H4 (cell line): ENCODE results near the gene MAPK11. TPM values are rescaled to one million over a fixed set of nuclear protein-coding genes. Genes with fewer than 3 reads are reported as not detected.
A peak's percentile ranks its signal among the peaks of the same experiment; 100 is the strongest.

Experiments
- DNase-seq: peaks from one replicate; pipeline ENCODE4 v3.0.0-alpha.2; 2015; ENCODE audit warnings: low spot score
- total RNA-seq: library from RNA; depleted of rRNA; stranded (reverse); fragments of >200 nt; shearing (Covaris generic); gene quantifications from 2 replicates; pipeline ENCODE4 v1.2.3, GENCODE V29; 2014

The MAPK11 gene
- total RNA-seq, 1 experiment from 2014 or later: 5.5 TPM

DNA sequence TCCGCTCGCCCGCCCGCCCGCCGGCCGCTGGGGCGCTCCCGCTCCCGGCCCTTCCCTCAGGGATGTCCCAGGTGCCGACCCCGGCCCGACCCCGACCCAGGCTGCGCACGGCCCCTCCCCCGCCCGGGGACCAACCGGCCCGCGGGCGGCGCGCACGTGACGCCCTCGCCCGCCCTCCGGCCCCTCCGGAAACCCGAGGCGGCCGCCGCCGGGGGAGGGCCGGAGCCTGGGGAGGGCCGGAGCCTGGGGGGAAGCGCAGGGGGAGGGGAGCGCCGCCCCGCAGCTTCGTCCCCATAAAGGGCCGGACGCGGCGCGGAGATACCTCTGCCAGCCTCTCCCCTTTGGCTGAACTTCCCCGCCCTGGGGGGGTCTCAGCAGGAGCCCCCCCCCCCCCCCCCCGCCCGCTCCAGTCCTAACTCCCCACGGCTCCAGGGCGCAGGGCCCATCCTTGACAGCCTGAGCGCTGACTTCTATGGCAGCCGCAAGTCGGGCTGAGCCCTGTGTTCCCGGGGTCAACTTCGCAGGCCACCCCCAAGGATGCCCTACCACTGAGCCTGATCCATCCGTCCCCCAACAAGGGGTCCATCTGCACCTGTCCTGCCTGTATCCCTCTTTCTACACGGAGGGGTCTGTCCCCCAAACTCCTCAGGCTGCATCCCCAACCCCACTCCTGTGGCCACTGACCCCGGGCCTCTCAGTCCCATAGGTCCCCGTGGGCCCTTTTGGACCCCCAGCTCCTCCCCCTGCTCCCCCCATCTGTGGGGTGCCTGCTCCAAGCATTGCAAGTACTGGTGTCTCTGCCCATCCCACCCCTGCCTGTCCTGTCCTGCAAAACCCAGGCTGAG, 8.3 kb downstream of the MAPK11 start, which contains the start of gene MAPK12:
MAPK12 (minus strand) TSS at position 69 of the 845 bp plus-strand sequence. CDS start 174 bp downstream, outside the sequence.
- DNase-seq: no peak

DNA sequence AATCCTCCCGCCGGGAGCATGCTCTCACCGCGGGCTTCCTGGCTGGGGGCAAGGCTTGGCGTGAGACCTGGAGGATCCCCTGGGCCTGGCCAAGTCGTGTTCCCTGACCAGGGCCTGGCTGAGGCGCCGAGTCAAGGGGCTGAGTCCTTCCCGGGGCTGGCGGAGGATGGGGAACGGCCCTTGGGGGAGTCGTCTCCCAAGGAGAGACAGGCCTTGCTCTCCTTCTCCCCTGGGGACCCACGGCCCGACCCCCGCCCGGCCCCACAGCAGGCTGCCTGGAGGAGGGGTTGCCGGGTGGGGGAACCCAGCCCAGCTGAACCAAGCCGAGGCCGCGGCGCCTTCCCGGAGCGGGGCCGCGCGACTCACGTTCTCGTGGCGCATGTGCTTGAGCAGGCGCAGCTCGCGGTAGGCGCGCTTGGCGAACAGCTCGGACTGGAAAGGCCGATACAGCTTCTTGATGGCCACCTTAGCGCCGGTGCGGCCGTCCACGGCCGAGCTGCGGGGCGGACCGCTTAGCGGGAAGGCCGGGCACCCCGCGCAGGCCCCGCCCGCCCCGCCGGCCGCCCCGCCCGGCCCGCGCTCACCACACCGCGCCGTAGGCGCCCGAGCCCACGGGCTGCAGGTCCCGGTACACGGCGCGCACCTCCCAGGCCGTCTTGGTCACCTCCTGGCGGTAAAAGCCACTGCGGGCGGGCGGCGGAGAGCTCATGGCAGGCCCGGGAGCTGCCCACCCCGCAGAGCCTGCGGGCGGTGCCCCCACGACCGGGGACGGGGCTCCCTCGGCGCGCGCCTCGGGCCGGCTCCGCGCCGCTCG, 9.2 kb downstream of the MAPK11 start:
- no peak for DNase-seq

DNA sequence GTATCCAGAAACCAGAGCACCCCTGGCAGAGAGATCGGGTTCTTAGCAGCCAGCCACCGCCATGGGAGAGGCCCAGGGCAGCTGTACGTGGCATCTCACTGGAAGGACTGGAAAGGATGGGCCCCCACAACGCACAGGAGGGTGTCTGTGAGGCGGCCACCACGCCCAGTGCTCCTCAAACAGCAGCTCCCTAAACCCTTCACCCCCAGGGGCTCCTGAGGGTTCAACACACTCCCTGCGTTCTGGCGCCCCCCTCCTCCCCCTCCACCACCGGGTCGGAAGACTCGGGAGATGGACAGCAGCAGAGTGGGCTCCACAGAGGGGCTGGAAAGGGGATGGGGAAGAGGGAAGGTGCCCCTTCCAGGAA, 9.8 kb downstream of the MAPK11 start:
- no peak for DNase-seq

DNA sequence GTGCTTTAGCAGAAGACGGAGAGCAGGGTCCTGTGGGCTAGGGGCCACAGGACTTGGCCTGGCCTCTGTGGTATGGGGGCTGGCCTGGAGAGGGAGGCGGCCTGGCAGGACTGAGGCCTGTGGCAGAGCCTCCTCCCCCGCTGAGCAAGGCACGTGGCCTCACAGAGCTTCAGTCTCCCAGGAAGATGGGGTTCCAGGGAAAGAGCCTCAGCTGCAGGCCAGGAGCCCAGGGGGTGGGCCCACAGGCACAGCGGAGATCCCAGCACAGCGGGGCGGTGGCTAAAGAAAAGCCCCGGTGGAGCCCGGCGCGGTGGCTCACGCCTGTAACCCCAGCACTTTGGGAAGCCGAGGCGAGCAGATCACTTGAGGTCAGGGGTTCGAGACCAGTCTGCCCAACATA, 10.9 kb downstream of the MAPK11 start:
- no peak for DNase-seq

DNA sequence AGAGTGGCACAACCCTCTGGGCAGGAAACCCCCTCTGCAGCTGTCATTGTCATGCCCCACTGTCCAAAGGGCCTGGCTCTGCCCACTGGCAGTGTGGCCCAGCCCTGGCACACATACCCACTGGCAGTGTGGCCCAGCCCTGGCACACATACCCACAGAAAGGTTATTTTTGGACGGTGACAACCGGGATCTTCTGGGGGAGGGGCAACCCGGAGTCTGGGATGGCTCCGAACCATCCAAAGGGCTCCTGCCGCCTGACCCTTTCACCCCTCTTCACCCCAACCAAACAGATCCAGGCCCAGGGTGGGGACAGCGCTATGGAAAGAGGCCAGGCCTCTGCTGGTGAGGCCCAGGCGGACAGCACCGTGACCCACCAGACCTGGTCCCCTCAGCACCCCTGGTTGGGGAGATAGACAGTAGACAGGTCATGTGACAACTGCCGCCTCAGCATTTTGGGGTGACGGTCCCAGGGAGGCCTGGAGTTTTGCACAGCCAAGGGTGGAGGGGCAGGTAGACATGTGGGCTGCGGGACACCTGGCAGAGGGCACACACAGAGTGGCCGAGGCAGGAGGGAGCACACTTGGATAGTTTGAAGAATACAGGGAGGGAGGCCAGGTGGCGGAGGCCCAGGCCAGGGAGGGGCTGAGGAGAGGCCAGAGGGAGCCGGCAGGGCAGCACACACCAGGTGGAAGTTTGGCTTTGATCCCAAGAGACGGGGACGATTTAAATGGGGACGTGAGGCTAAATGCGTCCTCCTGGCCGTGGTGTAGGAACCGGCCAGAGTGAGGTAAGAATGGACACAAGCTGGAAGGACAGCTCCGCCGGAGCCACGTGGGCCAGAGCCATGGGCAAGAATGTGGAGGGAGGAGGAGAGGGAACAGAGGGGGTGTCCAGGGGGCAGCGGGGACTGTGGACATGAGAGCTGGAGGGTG, 11.6 kb downstream of the MAPK11 start:
- no peak for DNase-seq

DNA sequence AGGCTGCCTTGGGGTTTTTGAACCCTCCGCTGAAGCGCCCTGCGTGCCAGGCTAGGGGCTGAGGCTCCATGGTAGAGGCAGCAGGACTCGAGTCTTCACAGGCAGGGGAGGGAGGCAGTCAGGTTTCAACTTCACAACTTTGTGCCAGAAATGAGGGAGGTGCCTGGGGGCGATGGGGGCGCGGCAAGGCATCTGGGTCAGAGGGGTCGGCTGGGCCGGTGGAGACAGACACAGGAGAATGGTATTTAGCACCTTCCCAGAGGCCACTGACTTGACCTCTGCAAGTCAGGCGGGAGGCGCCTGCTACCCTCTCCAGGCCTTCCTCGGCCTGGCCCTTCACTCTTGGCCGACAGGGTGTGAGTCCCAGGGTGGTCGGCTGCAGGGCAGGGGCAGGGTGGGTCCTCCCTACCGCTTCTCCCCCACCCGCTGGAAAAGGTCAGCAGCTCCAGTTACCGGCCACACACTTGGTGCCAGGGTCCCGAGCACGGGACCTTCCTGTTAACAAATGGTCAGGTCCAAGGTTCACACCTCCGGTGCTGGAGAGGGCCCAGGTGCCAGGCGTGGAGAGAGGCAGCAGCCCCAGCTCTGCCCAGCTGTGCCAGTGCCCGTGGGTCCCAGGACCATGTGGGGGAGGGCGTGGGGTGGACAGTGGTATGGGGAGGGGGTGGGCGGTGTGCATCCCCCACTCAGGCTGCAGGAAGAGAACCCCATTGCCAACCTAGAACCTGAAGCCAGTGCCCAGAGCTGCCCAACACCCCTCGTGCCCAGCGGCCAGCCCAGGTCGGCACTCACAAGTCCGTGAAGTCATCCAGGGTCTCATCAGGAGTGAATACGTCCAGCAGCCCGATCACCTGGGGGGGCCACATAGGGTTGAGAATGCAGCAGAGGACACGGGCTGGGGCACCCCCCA, 12.5 kb downstream of the MAPK11 start:
- DNase-seq: no peak

DNA sequence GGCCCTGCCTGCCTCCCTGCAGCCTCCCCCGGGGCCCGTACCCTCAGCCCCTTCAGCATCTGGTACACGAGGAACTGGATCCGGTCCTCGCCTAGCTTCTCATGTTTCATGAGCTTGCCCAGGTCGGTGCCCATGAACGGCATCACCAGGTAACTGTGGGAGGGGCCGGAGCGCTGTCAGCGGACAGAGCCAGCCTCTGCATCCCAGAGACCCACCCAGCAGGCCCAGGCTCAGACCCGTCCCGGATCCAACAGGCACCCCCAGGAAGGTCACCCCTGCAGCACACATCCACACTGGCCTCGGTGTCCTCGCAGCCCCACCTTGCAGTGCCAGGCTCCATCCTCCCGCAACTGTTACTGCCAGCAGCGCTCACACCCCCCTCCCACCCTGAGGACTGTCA, 13.1 kb downstream of the MAPK11 start:
- no peak for DNase-seq

DNA sequence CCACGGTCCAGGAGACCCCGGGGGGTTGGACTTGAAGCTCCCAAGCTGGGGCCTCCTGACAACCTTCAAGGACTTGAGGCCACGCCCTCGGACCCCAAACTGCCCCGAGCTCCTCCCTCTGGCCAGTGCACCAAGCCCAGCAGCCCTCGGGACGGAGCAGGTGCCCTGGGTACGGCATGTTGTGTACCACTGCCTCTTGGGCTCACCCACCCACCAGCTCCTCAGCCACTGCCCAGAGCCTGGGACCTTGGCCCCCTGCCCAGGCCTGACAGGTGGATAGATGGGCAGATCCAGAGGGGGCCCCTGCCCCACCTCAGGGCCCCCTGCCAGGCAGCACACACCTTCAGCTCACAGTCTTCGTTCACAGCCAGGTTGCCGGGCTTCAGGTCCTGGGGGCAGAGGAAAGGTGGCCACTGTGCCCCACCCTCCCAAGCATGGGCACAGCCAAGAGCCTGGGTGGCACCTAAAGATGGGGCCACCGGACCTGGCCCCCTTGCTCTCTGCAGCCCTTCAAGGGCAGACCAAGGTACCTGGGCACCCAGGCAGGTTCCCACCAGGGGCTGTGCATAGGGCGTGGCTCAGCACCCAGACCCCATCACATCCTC, 13.8 kb downstream of the MAPK11 start:
- no peak for DNase-seq

DNA sequence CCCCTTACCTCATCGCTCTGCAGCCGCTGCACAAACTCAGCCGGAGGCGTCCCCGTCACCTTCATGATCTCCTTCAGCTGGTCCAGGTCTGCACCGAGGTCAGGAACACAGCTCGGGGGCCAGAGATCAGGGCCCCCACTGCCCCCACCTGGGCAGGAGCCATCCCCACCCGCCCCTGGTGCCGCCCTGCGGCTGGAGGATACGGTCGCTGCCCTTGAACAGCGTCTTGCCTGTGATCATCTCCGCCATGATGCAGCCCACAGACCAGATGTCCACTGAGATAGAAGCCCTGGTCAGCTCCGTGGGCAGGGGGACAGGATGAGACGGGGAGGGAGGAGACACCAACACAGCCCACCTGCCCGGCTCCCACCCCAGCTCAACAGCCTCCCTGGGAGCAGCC, 14.6 kb downstream of the MAPK11 start:
- no peak for DNase-seq

DNA sequence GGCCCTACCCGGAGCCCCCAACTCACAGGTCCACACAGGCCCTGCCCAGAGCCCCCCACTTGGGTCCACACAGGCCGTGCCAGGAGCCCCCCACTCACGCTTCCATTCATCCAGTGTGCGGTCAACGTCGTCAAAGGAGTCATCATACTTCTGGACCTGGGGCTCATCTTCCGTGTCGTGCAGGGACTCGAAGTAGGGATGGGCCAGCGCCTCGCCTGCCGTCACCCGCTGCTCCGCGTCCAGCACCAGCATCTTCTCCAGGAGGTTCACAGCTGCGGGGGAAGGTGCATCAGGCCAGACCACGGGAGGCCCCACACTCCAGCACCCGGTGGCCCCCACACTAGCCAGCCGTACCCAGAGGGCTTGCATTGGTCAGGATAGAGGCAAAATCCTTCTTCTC, 15.1 kb downstream of the MAPK11 start:
- DNase-seq: no peak

DNA sequence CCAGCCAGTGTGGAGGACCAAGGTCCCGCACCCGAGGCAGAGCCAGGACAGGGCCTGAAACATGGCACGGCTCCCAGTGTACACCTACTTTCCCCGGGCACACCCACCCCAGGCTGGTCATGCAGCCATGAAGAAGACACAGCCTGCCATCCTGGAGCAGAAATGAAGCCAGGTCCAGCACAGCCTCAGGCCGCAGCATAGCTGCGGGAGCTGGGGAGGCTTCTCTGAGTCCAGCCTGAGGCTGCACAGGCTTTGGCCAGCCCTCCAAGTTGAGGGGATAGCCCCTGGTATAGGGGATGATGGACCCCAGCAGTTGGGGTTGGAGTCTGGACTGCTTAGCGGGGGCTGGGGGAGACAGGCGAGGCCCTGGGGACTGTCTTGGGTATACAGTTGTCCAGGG, 16.2 kb downstream of the MAPK11 start:
- DNase-seq: no peak

DNA sequence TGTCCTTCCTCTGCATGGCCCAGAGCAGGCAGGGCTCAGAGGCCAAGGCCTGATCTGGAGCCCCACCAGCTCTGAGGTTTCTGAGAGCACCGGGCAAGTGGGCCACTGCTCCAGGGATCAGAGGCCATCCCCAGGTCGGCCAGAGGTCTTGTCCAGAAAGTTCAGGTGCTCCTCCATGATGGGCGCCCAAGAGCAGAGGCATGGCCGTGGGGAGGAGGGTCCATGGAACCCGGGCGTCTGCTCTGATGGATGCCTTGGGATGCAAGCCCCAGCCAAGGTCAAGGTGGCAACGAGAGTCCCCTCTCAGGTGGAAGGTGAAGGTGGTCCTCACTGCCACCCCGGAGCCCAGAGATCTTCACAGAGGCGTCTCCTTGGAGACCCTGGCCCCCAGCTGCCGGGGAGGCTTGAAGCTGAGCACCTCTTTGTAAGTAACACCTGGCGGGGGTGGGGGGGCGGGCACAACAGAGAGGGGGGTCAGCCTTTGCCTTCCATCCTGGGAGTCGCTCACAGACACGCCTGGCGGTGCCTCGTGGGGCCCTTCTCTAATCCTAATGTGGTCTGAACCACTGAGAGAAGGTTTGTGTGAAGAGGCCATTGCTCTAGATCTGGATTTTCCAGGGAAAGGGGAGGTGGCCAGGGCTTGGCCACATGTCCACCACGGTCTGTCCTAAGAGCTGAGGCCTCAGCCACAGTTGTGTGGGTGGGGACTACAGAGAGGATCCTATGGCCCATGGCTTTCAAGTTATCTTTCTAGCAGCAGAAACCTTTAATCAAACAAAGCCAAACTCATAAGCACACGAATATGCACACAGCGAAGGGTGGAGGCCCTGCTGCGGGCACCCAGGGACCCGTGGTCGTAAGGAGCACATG, 16.9 kb downstream of the MAPK11 start:
- DNase-seq: no peak

DNA sequence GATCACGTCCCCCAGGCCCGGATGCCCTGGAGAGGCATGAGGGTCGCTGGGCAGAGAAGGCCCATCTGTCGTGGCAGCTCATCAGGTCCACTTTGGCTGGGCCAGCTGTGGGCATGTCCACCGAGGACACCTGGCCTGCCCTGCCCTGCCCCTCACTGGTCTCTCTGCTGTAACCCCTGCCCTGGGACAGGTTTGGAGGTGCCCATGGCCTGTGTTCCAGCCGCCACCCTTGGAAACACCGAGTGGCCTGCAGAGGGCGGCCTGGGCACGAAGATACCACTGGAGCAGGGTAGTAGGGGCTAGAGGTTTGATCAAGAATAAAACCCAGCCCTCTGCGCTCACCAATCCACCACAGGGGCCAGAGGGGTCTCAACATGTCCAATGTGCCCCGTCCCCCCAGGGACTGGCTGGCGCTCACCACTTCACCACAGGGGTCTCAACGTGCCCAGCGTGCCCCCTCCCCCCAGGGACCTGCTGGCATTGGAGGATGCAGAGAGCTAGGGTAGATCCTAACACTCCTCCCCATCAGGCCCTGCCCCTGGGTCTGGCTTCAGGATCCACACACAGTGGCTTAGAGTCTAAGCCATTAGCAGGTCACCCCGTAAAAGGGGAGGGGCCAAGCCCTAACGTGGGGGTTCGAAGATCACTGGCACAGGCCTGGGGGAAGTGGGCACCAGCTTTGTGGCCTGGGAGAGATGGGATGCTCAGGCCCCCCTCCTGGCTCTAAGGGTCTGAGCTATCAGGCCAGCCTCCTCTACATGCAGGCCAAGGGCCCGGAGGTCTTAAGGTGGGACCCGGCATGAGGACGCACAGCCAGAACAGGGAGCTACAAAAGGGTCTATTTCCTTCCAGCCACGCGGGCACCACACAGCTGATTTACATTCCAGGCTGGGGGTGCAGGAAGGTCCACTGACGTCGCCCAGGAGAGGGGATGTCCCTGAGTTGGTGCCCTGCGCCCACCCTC, 17.8 kb downstream of the MAPK11 start:
- DNase-seq: peak; percentile 58

DNA sequence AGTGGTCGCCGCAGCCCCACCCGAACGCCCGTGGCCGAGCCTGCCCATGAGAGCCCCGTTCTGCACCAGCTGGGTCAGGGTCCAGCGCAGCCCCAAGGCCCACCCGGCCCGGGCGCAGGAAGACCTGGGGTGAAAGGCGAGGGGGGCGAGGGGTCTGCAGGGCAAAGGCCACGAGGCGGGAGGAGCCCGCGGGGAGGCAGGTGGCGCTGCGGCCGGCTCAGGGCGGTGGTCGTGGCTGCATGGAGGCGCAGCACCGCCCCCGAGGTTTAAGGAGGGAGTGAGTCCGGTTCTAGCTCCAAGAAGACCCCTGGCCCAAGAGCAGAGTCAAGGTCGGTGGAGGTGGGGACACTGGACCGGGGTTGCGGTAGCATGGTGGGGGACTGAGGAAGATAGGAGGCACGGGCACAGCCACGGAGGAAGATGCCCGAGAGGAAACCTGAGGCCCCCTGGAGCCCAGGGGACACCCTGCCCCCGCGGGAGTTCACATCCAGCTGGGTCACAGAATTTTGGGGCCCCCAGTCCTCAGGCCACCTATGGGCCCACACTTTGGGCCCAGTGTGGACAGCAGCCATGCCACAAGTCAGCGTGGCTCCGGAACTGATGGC, 18.6 kb downstream of the MAPK11 start:
- DNase-seq: no peak

DNA sequence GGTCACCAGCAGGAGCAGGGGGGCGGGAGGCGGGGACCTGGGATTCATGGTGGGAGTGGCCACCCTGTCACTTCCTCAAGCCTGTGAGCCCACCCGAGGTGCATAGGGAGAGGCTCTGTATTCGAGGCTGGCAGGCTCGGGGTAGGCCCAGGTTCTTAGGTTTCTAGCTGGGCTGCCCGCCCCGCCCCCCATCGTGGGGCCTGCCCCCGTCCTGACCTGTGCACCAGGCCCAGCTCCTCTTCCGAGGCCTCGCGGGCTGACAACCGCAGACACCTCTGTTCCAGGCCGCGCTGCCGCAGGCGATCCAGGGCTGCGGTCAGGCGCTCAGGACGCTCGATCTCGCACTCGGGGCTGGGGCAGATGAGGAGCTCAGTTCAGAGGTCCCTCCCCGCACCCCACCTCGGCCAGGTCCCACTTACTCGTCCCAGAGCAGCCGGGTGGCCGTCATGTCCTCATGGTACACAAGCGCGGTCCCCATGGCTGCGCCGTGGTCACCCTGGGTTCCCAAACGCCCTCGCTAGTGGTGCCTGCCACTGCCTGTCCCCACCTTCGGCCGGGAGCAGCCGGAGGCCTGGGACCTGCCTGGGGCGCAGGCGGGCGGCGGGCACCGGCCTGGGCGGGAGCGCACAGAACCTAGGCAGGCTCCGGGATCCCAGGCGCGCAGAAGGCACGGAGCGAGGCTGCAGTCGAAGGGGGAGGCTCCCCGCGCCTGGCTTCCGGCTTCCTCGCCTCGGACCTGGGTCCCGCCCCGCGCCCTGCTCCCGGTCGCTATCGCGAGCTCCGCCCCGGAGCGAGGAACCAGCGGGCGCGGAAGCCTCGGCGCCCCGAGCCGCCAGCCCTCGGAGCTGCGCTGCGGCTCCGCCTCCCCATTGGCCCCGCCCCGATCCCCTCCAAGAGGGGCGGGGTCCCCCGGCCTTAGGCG, 19.4 kb downstream of the MAPK11 start, which contains the start of gene HDAC10:
HDAC10 (minus strand) TSS at position 711 of the 922 bp plus-strand sequence; CDS start at position 478, 233 bp downstream.
- DNase-seq: peak; percentile 57

DNA sequence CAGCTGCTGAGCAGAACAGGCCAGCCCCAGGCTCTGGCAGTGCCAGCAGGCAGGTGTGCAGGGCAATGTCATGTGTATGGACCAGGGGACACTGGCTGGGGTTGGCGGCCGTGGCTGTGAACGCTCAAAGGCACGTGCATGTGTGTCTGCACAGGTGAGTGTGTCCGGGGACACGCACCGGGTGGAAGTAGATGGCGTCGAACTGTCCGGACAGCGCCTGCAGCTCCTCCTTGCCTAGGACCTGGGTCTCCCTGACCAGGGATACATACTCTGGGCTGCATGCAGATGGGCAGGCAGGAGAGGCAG, 20.0 kb downstream of the MAPK11 start:
- no peak for DNase-seq
